ENCODE data around the gene FAM3A. TPM values are rescaled to one million over a fixed set of nuclear protein-coding genes. Genes with fewer than 3 reads are reported as not detected.

Gene FAM3A
- total RNA-seq, 2 donors from 2014 or later = 23.6 to 24.3 TPM

- Mint-ChIP-seq H3K4me1 (no peaks in the 10 kb centered on the region), H3K9me3 (peaks cover 60% of the 10 kb centered on the region), H3K27me3 (ENCODE audit: insufficient read depth) (peaks cover 3% of the 10 kb centered on the region), H3K4me3 (peak overlapping the region; percentile 70), H3K36me3 (ENCODE audit: low read depth) (peaks cover 8% of the 10 kb centered on the region), H3K27ac (no peak overlapping the region)
- no peak for DNase-seq
- Histone ChIP-seq H3K9me3 (ENCODE audit: control insufficient read depth, low read length) (no peaks in the 10 kb centered on the region), H3K36me3 (ENCODE audit: control insufficient read depth, insufficient read depth, low read length) (no peaks in the 10 kb centered on the region), H3K27me3 (ENCODE audit: control insufficient read depth, insufficient read depth, low read length, poor library complexity, severe bottlenecking) (no peaks in the 10 kb centered on the region), H3K27ac (ENCODE audit: low read depth, low read length) (peak overlapping the region; percentile 81), H3K4me1 (ENCODE audit: control insufficient read depth, insufficient read depth, low read length) (no peaks in the 10 kb centered on the region), H3K4me3 (ENCODE audit: low read length) (peak overlapping the region; percentile 80), H3K9ac (ENCODE audit: extremely low read depth, low read length, poor library complexity, severe bottlenecking) (no peak overlapping the region)
- TF ChIP-seq CTCF (conservative IDR thresholded peaks at IDR 0.05) = no peak
- WGBS, 2 experiments (ENCODE audit: insufficient coverage in 1 of 2, insufficient read length in 1 of 2) = 84 to 100% methylated on average over 2 to 14 of the region's 14 CpGs
Measured at GRCh38 chrX:154459832-154460231, 56.2 kb downstream of the FAM3A start.

GRCh38 chrX:154458954-154459778 is 56.9 kb downstream of the FAM3A start:
- Mint-ChIP-seq H3K27me3 (ENCODE audit: insufficient read depth) (peaks cover 3% of the 10 kb centered on the region), H3K27ac (no peak overlapping the region), H3K36me3 (ENCODE audit: low read depth) (peaks cover 12% of the 10 kb centered on the region), H3K9me3 (peaks cover 64% of the 10 kb centered on the region), H3K4me1 (no peaks in the 10 kb centered on the region), H3K4me3 (peak overlapping the region; percentile 70)
- Histone ChIP-seq H3K9ac (ENCODE audit: extremely low read depth, low read length, poor library complexity, severe bottlenecking) (peak overlapping the region; percentile 47), H3K9me3 (ENCODE audit: control insufficient read depth, low read length) (no peaks in the 10 kb centered on the region), H3K27ac (ENCODE audit: low read depth, low read length) (peak overlapping the region; percentile 81), H3K36me3 (ENCODE audit: control insufficient read depth, insufficient read depth, low read length) (no peaks in the 10 kb centered on the region), H3K4me1 (ENCODE audit: control insufficient read depth, insufficient read depth, low read length) (no peaks in the 10 kb centered on the region), H3K4me3 (ENCODE audit: low read length) (peak overlapping the region; percentile 80), H3K27me3 (ENCODE audit: control insufficient read depth, insufficient read depth, low read length, poor library complexity, severe bottlenecking) (no peaks in the 10 kb centered on the region)
- WGBS, 2 experiments (ENCODE audit: insufficient coverage in 1 of 2, insufficient read length in 1 of 2) = 38 to 50% methylated on average over 4 to 12 of the region's 15 CpGs
- TF ChIP-seq CTCF (conservative IDR thresholded peaks at IDR 0.05) = no peak
- DNase-seq = peak; percentile 58

GRCh38 chrX:154458116-154458953 is 57.7 kb downstream of the FAM3A start, which contains the start of gene PLXNA3:
Gene PLXNA3, plus strand, starts transcription at chrX:154458281. Its CDS starts 1,903 bp downstream, at chrX:154460184.
- TF ChIP-seq CTCF (conservative IDR thresholded peaks at IDR 0.05) = no peak
- Histone ChIP-seq H3K27me3 (ENCODE audit: control insufficient read depth, insufficient read depth, low read length, poor library complexity, severe bottlenecking) (no peaks in the 10 kb centered on the region), H3K9ac (ENCODE audit: extremely low read depth, low read length, poor library complexity, severe bottlenecking) (peak within 1 kb of the TSS; percentile 47), H3K27ac (ENCODE audit: low read depth, low read length) (peak within 1 kb of the TSS; percentile 81), H3K36me3 (ENCODE audit: control insufficient read depth, insufficient read depth, low read length) (no peaks in the 10 kb centered on the region), H3K4me3 (ENCODE audit: low read length) (peak within 1 kb of the TSS; percentile 80), H3K4me1 (ENCODE audit: control insufficient read depth, insufficient read depth, low read length) (no peaks in the 10 kb centered on the region), H3K9me3 (ENCODE audit: control insufficient read depth, low read length) (no peaks in the 10 kb centered on the region)
- peak; percentile 68 for DNase-seq
- 0% methylated on average over 2 to 76 of the region's 88 CpGs for WGBS, 2 experiments (ENCODE audit: insufficient coverage in 1 of 2, insufficient read length in 1 of 2)
- Mint-ChIP-seq H3K4me1 (no peaks in the 10 kb centered on the region), H3K9me3 (peaks cover 67% of the 10 kb centered on the region), H3K4me3 (peak within 1 kb of the TSS; percentile 70), H3K36me3 (ENCODE audit: low read depth) (peaks cover 14% of the 10 kb centered on the region), H3K27ac (peak within 1 kb of the TSS; percentile 58), H3K27me3 (ENCODE audit: insufficient read depth) (peaks cover 3% of the 10 kb centered on the region)
